Measurements from ENCODE around the gene SCFD2. TPM values are rescaled to one million over a fixed set of nuclear protein-coding genes. Genes with fewer than 3 reads are reported as not detected.

Gene SCFD2
- polyA plus RNA-seq, 1 donor from 2014 or later, result 5.0 TPM

- no peak overlapping the region for H3K27ac ChIP-seq (ENCODE audit: low read length)
- no peaks in the 10 kb centered on the region for H4K20me1 ChIP-seq (ENCODE audit: insufficient read depth)
- H3K9me3 ChIP-seq (ENCODE audit: low read length), result no peaks in the 10 kb centered on the region
- H3K27me3 ChIP-seq (ENCODE audit: insufficient read depth, low read depth, low read length), result no peaks in the 10 kb centered on the region
- H3F3A ChIP-seq (ENCODE audit: insufficient read depth, low read length, poor library complexity, severe bottlenecking), result no peaks in the 10 kb centered on the region
- no peaks in the 10 kb centered on the region for H3K79me2 ChIP-seq (replicated peaks; ENCODE audit: insufficient read depth, low read length)
- no peak overlapping the region for H3K4me3 ChIP-seq (ENCODE audit: low read length)
- TF ChIP-seq RAD21 (conservative IDR thresholded peaks at IDR 0.05) (no peak), SMC3 (conservative IDR thresholded peaks at IDR 0.05; ENCODE audit: poor library complexity) (no peak), POLR2AphosphoS5 (IDR thresholded peaks at IDR 0.05) (no peak), REST (IDR thresholded peaks at IDR 0.05; ENCODE audit: borderline replicate concordance) (no peak), EP300 (conservative IDR thresholded peaks at IDR 0.05; ENCODE audit: poor library complexity, severe bottlenecking) (no peak), MXI1 (conservative IDR thresholded peaks at IDR 0.05; ENCODE audit: poor library complexity, severe bottlenecking) (no peak), EZH2 (IDR thresholded peaks at IDR 0.05; ENCODE audit: borderline replicate concordance, insufficient read depth, low read length, poor library complexity, severe bottlenecking) (no peak), TAF1 (IDR thresholded peaks at IDR 0.05; ENCODE audit: low read depth) (no peak)
- TF ChIP-seq, protein P1, sequence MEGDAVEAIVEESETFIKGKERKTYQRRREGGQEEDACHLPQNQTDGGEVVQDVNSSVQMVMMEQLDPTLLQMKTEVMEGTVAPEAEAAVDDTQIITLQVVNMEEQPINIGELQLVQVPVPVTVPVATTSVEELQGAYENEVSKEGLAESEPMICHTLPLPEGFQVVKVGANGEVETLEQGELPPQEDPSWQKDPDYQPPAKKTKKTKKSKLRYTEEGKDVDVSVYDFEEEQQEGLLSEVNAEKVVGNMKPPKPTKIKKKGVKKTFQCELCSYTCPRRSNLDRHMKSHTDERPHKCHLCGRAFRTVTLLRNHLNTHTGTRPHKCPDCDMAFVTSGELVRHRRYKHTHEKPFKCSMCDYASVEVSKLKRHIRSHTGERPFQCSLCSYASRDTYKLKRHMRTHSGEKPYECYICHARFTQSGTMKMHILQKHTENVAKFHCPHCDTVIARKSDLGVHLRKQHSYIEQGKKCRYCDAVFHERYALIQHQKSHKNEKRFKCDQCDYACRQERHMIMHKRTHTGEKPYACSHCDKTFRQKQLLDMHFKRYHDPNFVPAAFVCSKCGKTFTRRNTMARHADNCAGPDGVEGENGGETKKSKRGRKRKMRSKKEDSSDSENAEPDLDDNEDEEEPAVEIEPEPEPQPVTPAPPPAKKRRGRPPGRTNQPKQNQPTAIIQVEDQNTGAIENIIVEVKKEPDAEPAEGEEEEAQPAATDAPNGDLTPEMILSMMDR (IDR thresholded peaks at IDR 0.05; ENCODE audit: poor library complexity, severe bottlenecking), result no peak
- no peak overlapping the region for H3K9ac ChIP-seq (ENCODE audit: low read length)
- no peaks in the 10 kb centered on the region for H3K36me3 ChIP-seq (ENCODE audit: insufficient read depth, low read length)
- H3K4me2 ChIP-seq (ENCODE audit: low read length), result no peak overlapping the region
- H2AFZ ChIP-seq (ENCODE audit: low read depth, low read length), result no peak overlapping the region
- no peaks in the 10 kb centered on the region for H3K9me2 ChIP-seq (ENCODE audit: insufficient read depth, low read length)
These were observed 448.0 kb downstream of the SCFD2 start for GRCh38 chr4:52917817-52918216.

DNA sequence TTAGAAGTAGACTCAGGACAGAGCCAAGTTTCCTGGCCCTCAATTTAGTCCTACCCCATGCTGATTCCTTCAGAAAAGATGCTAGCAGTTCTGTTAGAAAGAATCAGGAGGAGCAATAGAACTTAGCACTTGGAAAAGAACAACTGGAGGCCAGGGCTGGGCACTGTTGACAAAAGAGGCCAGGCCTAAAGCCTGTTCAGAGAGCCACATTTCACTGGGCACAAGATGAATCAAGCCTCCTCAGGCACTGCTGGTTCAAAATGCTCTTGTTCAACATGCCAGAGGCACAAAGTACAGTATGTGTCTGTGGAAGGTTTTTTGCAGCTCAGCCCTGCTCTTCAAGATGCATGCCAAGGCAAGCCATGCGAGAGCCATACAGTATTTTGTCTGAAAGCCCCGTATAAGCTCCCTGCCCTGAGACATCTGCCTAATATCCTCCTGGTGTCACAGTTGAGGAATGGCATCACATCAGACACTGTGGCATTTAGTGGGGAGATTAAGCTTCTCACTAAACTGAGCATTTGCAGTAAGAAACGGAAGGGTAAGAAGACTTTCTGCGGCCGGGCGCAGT is 450.0 kb downstream of the SCFD2 start:
- H3F3A ChIP-seq (ENCODE audit: insufficient read depth, low read length, poor library complexity, severe bottlenecking), result no peaks in the 10 kb centered on the region
- no peaks in the 10 kb centered on the region for H4K20me1 ChIP-seq (ENCODE audit: insufficient read depth)
- H3K4me3 ChIP-seq (ENCODE audit: low read length), result no peak overlapping the region
- H3K4me2 ChIP-seq (ENCODE audit: low read length), result no peak overlapping the region
- no peaks in the 10 kb centered on the region for H3K27me3 ChIP-seq (ENCODE audit: insufficient read depth, low read depth, low read length)
- H3K9me3 ChIP-seq (ENCODE audit: low read length), result no peaks in the 10 kb centered on the region
- no peaks in the 10 kb centered on the region for H3K36me3 ChIP-seq (ENCODE audit: insufficient read depth, low read length)
- H3K9ac ChIP-seq (ENCODE audit: low read length), result no peak overlapping the region
- H3K9me2 ChIP-seq (ENCODE audit: insufficient read depth, low read length), result no peaks in the 10 kb centered on the region
- TF ChIP-seq RAD21 (conservative IDR thresholded peaks at IDR 0.05) (no peak), REST (IDR thresholded peaks at IDR 0.05; ENCODE audit: borderline replicate concordance) (no peak)
- H3K79me2 ChIP-seq (replicated peaks; ENCODE audit: insufficient read depth, low read length), result no peaks in the 10 kb centered on the region
- H2AFZ ChIP-seq (ENCODE audit: low read depth, low read length), result no peak overlapping the region
- no peak overlapping the region for H3K27ac ChIP-seq (ENCODE audit: low read length)
